Body of pancreas (tissue), 4 donors: ENCODE results near the gene CMPK2.
A peak's percentile ranks its signal among the peaks of the same experiment; 100 is the strongest.

Source experiments
- CTCF ChIP-seq, 7 experiments: fragments of 450-650 bp in 4 of 7; fragments of 200-600 bp in 3 of 7; sonication (generic) in 3 of 7; IDR thresholded peaks; one replicate each; pipeline ENCODE4 v1.5.1; 2016 to 2019; ENCODE audit warnings: antibody characterized with exemption in 7 of 7
- POLR2A ChIP-seq, 3 donors: fragments of 450-650 bp; IDR thresholded peaks; one replicate each; pipeline ENCODE4 v1.6.1; 2016; ENCODE audit warnings: antibody characterized with exemption in 3 of 3, mild to moderate bottlenecking in 2 of 3

GRCh38 chr2:6877402-6878304 lies 11.9 kb upstream of the CMPK2 start, which contains the start of gene RSAD2:
- TF ChIP-seq CTCF (IDR thresholded peaks at IDR 0.05) = no peak
- peak in 1 of 3 donors; percentile 31 for TF ChIP-seq POLR2A (IDR thresholded peaks at IDR 0.05)
